Parathyroid adenoma (tissue), 2 donors: Measurements from ENCODE around the gene CDK3.
A peak's percentile ranks its signal among the peaks of the same experiment; 100 is the strongest.

Source experiments
- H2AFZ ChIP-seq: fragments of 300-600 bp; sonication (generic); one replicate; pipeline ENCODE4 v1.7.0; 2017; ENCODE audit warnings: antibody characterized with exemption, mild to moderate bottlenecking
- H3K27ac ChIP-seq: fragments of 300-600 bp; sonication (generic); one replicate; pipeline ENCODE4 v1.7.0; 2017
- H3K27me3 ChIP-seq: fragments of 300-600 bp; sonication (generic); one replicate; pipeline ENCODE4 v1.7.0; 2017; ENCODE audit warnings: low read length; ENCODE audit not compliant: control insufficient read depth, insufficient read depth
- H3K36me3 ChIP-seq: fragments of 300-600 bp; sonication (generic); one replicate; pipeline ENCODE4 v1.7.0; 2017; ENCODE audit warnings: low read length; ENCODE audit not compliant: control insufficient read depth, insufficient read depth
- H3K4me1 ChIP-seq: fragments of 300-600 bp; sonication (generic); one replicate; pipeline ENCODE4 v1.7.0; 2017; ENCODE audit warnings: control low read depth
- H3K4me2 ChIP-seq: fragments of 300-600 bp; sonication (generic); one replicate; pipeline ENCODE4 v1.7.0; 2017; ENCODE audit warnings: low read length
- H3K4me3 ChIP-seq: fragments of 300-600 bp; sonication (generic); one replicate; pipeline ENCODE4 v1.7.0; 2017; ENCODE audit warnings: low read depth, low read length
- H3K79me2 ChIP-seq: fragments of 300-600 bp; sonication (generic); one replicate; pipeline ENCODE4 v1.7.0; 2017; ENCODE audit warnings: control low read depth
- H3K9ac ChIP-seq: fragments of 300-600 bp; sonication (generic); one replicate; pipeline ENCODE4 v1.7.0; 2017; ENCODE audit warnings: mild to moderate bottlenecking
- H3K9me3 ChIP-seq: fragments of 300-600 bp; sonication (generic); one replicate; pipeline ENCODE4 v1.7.0; 2017; ENCODE audit warnings: low read length; ENCODE audit not compliant: control insufficient read depth
- CTCF ChIP-seq: fragments of 300-600 bp; sonication (generic); IDR thresholded peaks from one replicate; pipeline ENCODE4 v1.7.0; 2017; ENCODE audit warnings: antibody characterized with exemption, mild to moderate bottlenecking
- donor health status: primary hyperparathyroidism.

The CDK3 gene

GRCh38 chr17:76027159-76027839 lies 26.6 kb downstream of the CDK3 start, which contains the start of gene EVPL:
Gene EVPL, minus strand, starts transcription at chr17:76027306. Its CDS starts 108 bp downstream, at chr17:76027198.
- Histone ChIP-seq H3K79me2 (no peaks in the 10 kb centered on the region), H3K4me3 (peak within 1 kb of the TSS; percentile 47), H3K4me1 (peaks cover 14% of the 10 kb centered on the region), H3K9ac (peak within 1 kb of the TSS; percentile 54), H3K36me3 (no peaks in the 10 kb centered on the region), H3K27me3 (no peaks in the 10 kb centered on the region), H3K9me3 (no peaks in the 10 kb centered on the region), H3K27ac (peak within 1 kb of the TSS; percentile 74), H3K4me2 (peak within 1 kb of the TSS; percentile 84), H2AFZ (peak within 1 kb of the TSS; percentile 69)
- TF ChIP-seq CTCF = peak; percentile 4

GRCh38 chr17:76032073-76032779 lies 31.6 kb downstream of the CDK3 start:
- Histone ChIP-seq H3K27ac (peak overlapping the region; percentile 39), H3K9ac (no peak overlapping the region), H3K79me2 (no peaks in the 10 kb centered on the region), H3K4me3 (no peak overlapping the region), H3K27me3 (no peaks in the 10 kb centered on the region), H2AFZ (peak overlapping the region; percentile 87), H3K4me2 (no peak overlapping the region), H3K4me1 (peaks cover 15% of the 10 kb centered on the region), H3K9me3 (no peaks in the 10 kb centered on the region), H3K36me3 (no peaks in the 10 kb centered on the region)
- peak; percentile 27 for TF ChIP-seq CTCF

- H3K36me3 ChIP-seq = no peaks in the 10 kb centered on the region
- no peak overlapping the region for H3K9ac ChIP-seq
- no peaks in the 10 kb centered on the region for H3K79me2 ChIP-seq
- peak overlapping the region; percentile 87 for H2AFZ ChIP-seq
- no peak for TF ChIP-seq CTCF
- H3K4me1 ChIP-seq = peaks cover 11% of the 10 kb centered on the region
- H3K27ac ChIP-seq = no peak overlapping the region
- no peak overlapping the region for H3K4me2 ChIP-seq
- no peaks in the 10 kb centered on the region for H3K9me3 ChIP-seq
- H3K4me3 ChIP-seq = no peak overlapping the region
- no peaks in the 10 kb centered on the region for H3K27me3 ChIP-seq
These were observed 32.1 kb downstream of the CDK3 start for GRCh38 chr17:76032780-76033108.

GRCh38 chr17:76033139-76033538 lies 32.5 kb downstream of the CDK3 start:
- H3K27me3 ChIP-seq = no peaks in the 10 kb centered on the region
- no peak overlapping the region for H3K4me3 ChIP-seq
- peaks cover 8% of the 10 kb centered on the region for H3K4me1 ChIP-seq
- no peak overlapping the region for H3K9ac ChIP-seq
- no peak overlapping the region for H3K27ac ChIP-seq
- no peak overlapping the region for H3K4me2 ChIP-seq
- no peak overlapping the region for H2AFZ ChIP-seq
- no peaks in the 10 kb centered on the region for H3K79me2 ChIP-seq
- H3K36me3 ChIP-seq = no peaks in the 10 kb centered on the region
- H3K9me3 ChIP-seq = no peaks in the 10 kb centered on the region
- no peak for TF ChIP-seq CTCF
